PC-9 (cell line): ENCODE measurements around the gene EFNA4.

ENCODE experiments used
- EZH2 ChIP-seq: fragments of 200-600 bp; sonication (generic); IDR thresholded peaks from 2 replicates; pipeline ENCODE4 v1.8.0; 2017; ENCODE audit warnings: antibody characterized with exemption, low read depth
- TF ChIP-seq, protein P1 (sequence below): fragments of 200-600 bp; sonication (generic); conservative IDR thresholded peaks from 2 replicates; pipeline ENCODE4 v1.6.1; 2017; ENCODE audit warnings: mixed run types, antibody characterized with exemption, mild to moderate bottlenecking, moderate library complexity

DNA sequence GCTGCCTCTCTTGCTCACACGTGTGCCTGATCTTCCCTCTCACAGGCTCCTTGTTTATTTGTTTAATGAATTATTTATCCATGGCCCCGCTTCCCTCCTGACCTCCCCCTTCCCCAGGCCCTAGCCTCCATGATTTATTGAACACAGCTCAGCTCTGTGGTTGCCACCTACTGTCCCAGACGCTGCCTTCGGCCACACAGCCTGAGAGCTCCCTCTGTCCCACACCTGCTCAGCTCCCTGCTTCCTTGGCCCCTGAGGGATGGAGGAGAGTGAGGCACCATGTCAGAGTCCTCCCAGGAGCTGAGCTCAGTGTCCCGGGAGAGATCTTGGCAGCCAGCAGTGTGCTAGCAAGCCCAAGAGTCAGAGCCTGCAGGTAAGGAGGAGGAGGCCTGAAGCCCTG lies 12.0 kb downstream of the EFNA4 start:
- TF ChIP-seq, protein P1, sequence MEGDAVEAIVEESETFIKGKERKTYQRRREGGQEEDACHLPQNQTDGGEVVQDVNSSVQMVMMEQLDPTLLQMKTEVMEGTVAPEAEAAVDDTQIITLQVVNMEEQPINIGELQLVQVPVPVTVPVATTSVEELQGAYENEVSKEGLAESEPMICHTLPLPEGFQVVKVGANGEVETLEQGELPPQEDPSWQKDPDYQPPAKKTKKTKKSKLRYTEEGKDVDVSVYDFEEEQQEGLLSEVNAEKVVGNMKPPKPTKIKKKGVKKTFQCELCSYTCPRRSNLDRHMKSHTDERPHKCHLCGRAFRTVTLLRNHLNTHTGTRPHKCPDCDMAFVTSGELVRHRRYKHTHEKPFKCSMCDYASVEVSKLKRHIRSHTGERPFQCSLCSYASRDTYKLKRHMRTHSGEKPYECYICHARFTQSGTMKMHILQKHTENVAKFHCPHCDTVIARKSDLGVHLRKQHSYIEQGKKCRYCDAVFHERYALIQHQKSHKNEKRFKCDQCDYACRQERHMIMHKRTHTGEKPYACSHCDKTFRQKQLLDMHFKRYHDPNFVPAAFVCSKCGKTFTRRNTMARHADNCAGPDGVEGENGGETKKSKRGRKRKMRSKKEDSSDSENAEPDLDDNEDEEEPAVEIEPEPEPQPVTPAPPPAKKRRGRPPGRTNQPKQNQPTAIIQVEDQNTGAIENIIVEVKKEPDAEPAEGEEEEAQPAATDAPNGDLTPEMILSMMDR: no peak
- no peak for TF ChIP-seq EZH2
